DMS114 treated with DMSO at 0.1 percent for 48 hours (cell line): ENCODE results near the gene TTLL8.

Source experiments
- DNase-seq: peaks from one replicate; lab custom pipeline; 2025; ENCODE audit not compliant: unreplicated experiment; lab: John Stamatoyannopoulos, UW

Gene TTLL8

DNA sequence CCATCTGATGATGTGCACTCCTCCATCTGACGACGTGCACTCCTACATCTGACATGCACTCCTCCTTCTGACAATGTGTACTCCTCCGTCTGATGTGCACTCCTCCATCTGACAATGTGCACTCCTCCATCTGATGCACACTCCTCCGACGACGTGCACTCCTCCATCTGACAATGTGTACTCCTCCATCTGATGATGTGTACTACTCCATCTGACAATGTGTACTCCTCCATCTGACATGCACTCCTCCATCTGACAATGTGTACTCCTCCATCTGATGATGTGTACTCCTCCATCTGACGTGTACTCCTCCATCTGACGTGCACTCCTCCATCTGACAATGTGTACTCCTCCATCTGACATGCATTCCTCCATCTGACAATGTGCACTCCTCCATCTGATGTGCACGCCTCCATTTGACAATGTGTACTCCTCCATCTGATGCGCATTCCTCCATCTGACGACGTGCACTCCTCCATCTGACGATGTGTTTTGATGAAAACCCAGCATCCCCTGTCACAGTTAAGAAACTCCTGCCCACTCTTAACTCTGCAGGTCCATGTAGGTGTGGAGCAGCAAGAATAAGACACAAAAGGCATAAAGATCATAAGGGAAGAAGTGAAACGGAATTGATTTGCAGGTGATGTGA lies 35.8 kb downstream of the TTLL8 start:
- DNase-seq: no peak

DNA sequence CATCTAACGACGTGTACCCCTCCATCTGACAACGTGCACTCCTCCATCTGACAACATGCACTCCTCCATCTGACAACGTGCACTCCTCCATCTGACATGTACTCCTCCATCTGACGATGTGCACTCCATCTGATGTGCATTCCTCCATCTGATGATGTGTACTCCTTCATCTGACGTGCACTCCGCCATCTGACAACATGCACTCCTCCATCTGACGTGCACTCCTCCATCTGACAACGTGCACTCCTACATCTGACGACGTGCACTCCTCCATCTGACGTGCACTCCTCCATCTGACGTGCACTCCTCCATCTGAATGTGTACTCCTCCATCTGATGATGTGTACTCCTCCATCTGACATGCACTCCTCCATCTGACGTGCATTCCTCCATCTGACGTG lies 37.5 kb downstream of the TTLL8 start:
- no peak for DNase-seq

DNA sequence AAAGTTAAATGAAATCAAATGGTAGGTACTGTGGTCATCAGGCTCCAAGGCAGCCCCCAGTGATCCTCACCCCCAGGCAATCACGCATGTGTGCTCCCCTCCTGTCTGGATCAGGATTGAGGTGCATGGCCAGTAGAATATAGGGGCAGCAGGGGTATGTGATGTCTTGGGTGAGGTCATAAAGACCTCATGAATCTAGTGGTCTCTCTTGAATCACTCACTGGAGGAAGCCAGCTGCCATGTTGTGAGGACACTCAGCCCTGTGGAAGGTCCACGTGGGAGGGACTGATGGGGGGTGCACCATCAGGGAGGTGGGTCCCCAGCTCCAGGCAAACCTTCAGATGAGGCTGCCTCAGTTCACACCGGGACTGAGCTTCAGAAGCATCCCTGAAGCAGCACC lies 38.8 kb downstream of the TTLL8 start:
- DNase-seq: no peak

DNA sequence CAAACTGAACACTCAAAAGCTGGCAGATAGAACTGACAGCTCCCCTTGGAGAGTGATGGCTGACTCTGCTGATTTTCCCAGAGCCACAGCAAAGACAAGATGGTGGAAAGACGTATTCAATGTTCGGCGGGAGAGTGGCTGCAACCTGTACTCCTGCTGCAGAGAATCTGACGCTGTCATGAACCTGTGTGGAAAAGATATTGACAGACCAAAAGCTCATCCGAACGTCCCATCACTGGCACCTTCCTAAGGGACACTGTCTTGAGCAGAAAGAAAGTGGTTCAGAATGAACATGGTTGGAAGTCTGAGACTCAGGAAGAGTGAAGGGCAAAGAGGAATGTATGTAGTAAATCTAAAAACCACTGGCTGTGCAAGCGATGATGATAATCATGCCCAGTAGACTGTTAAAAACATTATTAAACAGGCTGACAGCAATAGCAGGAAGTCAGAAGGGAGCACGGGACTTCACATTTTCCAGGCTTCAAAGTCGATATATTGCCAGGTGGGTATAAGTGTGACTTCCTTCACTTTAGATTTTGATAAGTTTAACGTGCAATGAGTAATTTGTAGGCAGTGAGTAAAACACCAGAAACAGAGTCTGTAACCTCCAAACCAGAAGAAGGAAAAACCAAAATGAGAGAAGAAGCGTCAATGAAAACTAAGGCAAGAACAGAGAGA lies 39.4 kb downstream of the TTLL8 start:
- DNase-seq: no peak

DNA sequence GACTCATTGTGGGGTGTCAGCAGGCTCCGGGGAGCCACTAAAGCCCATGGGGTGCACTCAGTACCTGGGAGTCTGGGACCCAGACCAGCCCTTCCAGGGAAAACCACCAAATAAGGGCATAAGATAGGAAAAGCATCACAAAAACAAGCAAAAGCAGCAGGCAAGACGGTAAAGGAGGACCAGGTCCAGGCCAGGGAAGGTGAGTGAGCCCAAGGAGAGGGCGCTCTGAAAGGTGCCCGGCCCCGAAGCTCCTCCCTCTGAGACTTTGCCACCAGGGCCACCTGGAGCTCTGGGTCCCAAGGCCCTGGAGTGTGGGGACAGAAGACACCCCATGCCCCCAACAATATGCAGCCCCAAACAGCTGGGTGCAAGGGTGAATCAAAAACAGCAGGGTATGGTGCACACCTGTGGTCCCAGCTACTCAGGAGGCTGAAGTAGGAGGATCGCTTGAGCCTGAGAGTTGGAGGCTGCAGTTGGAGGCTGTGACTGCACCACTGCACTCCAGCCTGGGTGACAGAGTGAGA lies 40.3 kb downstream of the TTLL8 start:
- no peak for DNase-seq

DNA sequence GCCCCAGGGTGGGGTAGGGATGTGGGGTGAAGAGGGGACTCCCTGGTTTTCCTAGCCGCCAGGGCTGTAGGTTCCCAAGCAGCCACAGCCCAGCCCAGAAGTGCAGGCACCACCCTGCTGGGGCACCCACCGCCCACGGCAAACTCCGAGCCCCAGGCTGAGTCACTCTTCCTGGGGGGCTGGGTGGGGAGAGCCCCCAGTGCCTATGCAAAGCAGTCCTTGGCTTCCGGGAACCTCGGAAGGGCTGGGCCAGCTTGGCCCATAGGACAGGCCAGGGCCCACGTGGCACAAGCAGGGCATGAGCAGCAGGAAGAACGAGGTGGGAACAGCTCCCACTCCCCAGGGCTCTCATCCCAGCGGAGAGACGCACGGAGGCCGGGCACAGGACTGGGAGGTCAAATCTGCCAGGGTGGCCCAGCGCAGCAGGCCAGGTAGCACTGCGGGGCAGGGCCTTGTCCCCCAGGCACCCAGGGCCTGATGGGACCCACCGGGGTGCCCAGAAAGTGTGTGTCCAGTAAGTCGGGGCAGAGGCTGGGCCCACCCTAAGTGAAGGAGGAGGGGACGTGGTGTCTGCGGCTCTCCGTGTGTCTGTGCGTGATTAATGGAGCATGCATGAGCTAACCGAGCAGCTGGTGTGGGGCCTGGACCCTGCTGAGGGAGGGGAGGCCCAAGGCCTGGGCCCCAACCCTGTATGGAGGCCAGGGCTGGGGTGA lies 41.0 kb downstream of the TTLL8 start:
- no peak for DNase-seq

DNA sequence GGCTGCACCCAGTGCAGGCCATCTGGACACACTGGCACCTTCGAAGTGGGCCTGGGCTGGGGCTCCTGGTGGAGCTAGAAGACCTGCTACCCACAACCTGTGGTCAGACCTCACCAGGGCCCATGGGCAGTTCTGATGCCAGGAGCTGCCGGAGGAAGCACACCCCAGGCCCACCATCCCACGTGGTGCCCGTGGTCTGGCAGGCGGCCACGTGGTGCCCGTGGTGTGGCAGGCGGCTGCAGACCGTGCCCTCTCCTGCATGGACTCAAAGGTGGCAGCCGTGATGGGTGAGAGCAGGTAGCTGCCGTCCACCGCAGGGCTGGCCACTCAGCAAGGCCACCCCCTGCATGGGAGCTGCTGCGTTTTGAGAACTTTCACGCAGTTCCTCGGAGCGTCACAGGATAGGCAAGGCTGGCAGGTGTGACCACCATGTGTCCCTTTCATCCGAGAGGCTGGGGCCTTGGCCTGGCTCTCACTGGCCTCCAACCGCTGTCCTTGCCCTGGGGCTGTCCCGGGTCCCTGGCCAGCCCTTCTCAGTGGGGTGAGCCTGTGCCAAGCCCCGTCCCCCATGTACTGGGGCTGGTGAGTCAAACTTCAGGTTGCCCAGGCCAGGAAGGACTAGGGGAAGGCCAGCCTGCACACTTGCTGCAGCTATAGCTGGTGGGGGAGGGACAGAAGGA lies 41.6 kb downstream of the TTLL8 start:
- DNase-seq: no peak

DNA sequence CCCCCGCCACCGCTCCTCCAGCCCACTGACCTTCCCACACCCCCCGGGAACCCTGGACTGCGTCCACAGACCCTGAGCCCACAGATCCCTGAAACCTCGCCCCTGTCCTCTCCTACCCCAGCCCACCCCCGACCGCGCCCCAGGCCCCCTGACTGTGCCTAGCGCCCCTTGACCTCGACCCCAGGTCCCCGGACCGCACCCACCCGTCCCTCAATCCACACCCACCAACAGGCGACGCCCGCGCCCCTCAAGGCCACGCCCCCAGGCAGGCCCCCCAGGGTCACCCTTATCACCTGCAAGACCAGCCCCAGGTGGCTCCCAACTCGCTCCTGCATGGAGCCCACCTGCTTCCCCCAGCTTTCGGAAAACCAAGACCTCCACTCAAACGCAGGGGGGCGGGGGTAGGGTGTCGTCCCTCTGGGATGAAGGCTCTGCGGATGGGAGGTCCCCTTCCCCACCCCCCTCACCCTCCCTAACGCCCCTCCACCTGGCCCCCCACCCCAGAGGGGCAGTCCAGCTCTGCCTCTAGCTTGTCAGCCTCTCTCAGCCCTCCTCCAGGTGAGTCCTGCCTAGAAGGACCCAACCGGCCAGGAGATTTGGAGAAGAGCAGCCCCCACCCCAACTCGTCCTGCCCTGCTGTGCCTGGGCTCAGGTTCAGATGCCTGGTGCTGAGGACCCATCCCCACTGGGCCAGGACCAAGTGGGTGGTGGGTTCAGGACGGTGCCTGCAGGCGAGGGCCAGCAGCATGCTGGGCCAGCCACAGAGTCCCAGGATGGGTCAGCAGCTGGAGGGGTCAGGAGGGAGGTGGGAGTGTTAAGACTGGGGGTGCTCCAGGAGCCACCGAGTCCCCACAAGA lies 42.4 kb downstream of the TTLL8 start:
- DNase-seq: no peak

DNA sequence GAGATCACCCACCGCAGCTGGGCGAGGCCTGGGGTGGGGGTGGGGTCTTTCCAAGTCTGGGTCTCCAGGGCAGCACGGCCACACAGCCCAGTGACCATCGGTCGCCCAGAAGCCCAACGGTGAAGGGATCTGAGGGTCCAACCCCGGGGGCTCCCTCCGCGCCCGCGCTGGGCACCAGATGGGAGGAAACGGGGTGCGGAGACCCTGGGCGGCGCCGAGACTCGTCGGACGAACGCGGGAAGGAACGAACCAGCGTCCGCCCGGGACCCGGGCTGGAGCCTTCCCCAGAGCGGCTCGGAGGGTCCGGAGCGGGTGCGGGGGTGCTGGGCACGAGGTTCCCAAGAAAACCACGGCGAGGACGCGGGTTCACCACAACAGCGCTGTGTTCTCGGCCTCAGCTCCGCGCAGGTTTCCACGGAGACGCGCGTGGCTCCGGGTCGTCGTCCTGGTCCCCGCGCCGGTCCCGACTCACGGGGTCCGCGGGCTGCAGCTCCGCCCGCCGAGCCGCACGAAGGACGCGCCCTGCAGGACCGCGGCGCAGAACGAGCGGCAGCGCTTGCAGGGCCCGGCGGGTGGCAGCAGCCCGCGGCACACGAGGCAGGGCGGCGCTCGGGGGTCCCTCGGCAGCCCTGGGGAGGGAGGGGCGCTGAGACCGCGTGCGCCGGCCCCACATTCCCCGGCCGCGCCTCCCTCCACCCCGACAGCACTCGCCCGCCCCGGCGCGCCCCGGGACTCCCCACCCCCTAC lies 43.3 kb downstream of the TTLL8 start:
- no peak for DNase-seq

DNA sequence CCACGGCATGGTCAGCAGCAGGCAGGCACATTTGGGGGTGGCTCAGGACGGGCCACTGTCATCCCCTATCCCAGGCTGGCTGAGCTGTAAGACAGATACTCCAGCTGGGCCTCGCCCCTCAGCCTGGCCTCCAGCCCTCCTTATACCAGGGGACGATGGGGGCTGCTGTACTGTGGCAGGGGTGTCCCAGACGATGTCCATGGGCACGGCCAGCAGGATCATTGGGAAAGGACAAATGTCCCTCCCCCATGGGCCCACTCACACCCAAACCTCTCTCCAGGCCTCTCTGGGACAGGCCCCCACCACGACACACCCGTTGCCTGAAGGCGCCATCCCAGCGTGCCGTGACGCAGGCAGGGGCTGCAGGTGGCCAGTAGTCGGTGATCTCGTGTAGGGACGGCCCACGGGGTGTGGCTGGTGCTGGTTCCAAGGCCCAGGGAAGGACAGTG lies 44.0 kb downstream of the TTLL8 start:
- no peak for DNase-seq

DNA sequence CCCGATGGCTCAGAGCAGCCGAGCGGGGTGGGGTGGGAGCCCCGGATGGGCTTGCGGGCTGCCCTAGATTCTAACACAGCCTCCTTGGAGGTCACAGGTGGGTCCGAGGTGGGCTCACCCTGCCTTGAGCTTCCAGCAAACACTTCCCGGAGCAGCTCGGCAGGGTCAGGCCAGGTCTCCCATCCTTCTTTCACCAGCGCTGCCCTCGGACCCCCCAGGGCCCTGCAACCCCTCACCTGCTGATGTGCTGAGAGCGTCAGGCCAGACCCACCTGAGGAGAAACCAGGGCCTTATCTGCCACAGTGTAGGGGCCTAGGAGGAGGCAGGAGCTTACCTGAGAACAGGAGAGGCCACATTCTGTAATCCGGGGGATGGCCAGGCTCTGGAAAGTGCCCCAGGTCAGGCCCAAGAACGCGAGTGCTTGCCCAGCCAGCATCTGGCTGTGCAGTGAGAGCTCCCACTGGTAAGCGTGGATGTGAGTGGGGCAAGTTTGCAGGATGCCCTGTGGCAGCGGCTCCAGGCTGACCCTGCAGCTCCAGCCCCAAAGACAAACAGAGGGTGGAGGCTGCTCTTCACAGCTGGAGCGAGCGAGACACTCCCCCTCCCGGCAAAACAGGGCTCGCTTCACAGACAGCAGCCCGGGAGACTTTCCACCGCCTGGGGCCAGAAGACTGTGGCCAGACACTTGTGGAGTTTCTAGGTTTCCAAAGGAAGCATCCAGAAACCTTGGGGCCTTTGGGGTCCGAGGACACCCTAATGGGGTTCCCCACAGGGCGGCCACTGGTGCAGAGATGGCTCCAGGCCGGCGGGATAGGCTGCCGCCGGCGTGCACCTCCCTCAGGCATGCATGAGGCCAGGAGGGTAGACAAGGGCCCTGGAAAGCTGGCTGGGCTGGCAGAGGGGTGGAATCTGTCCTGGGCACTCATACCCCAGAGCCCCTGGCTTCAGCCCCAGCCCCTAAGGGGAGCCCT lies 45.6 kb downstream of the TTLL8 start, which contains the start of gene IL17REL:
TSS of gene IL17REL (minus strand) at position 555 of the 971 bp plus-strand sequence. CDS start at position 436, 119 bp downstream.
- no peak for DNase-seq

DNA sequence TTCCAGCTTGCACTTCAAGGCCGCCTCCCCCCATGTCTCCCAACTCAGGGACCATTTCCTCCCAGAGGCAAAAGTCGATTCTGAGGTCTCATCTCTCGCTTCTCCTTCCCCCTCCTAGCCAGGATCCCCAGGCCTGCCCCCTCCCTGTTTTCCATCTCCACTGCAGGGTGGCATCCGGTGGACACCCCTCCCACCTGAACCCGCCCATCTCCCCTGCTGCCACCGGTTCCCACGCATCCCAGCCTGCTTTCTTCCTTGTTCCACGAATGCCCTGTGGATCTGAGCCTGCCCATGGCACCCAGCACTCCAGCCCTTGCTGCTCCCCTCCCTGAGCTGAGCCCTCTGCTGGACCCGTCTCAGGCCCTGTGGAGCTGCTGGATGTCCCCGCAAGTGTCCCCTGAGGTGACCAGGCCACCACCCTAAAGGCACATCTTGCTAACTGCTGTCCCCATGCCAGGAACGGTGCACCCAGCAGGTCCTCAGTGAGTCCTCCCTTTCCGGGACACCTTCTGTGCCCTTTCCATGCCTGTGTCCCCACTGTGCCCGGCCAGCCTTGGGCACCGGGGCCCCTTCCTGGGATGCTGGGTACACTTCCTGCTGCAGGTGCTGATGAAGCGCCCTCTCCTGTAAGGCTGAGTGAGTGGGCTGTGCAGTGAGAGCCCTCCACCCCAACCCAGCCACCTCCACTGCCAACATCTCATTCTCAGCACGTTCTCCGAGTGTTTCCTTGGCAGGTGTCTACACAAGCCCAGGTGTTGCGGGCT lies 46.5 kb downstream of the TTLL8 start:
- no peak for DNase-seq

DNA sequence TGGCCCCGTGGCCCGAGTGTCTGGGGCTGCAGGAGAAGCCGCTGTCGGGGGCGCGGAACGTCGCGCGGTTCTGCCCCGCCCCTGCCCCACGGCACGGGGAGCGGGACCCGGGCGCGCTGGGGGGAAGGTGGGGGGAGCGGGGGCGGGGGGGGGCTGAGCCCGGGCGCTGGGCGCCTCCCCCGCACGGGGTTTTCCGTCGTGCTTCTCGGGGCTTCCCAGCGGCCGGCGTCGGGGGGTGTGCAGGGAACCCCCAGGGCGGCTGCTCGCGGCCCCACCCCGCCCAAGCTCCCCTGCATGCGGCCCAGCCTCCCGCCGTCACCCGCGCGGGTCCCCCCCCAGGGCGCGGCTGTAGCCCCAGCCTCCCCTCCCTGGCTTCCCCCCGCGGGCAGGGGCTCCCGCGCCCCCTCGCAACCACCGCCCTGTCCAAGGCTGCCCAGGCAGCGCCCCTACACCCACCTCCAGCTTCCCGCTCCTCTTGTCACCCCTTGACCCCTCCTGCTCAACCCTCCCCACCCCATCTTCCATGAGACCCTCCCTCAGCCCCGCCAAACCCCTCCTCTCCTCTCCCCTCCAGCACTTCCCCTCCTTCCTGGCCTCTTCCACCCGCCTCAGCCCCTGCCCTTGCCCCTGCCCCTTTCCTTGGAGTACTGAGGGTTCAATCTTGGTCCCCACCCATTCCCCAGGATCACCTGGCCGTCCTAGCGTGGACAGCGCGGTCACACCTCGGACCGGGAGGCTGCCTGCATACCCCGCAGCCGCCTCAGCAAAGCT lies 47.2 kb downstream of the TTLL8 start:
- no peak for DNase-seq

DNA sequence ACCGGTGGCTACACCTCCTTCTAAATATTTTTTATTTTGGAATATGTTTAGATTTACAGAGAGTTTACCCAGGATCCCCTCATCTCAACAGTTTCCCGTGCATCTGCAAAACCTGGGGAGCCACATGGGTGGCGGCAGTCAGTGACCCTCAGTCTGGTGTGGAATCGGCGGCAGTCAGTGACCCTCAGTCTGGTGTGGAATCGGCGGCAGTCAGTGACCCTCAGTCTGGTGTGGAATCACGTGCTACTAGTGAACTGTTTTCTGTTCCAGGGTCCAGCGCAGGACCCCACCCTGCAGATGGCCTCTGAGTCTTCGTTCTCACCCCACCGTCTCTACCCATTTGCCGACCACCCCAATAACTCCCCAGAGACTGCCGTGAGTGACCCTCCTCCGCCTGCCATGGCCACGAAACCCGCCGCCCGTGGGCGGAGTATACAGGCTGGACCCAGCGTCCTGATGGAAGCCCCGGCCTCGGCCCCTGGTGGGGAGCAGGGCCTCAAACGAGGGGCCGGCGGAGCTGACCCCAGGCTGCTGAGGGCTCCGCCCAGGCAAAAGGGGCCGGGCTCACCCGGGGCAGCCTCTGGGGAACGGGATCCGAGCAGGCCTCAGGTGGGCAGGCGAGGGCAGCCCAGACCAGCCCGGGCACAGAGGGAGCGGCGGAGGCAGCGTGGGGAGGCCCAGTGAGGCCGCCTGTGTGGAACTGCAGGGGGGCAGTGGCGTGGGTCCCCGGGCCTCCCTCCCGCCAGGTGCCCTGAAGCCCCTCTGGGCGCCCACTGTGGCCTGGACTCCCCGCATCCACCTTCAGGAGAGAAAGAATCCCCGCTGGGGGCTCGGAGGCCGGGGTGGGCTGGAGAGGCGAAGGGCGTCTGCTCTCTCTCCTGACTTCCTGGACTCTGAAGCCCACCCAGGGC lies 48.1 kb downstream of the TTLL8 start:
- DNase-seq: no peak

DNA sequence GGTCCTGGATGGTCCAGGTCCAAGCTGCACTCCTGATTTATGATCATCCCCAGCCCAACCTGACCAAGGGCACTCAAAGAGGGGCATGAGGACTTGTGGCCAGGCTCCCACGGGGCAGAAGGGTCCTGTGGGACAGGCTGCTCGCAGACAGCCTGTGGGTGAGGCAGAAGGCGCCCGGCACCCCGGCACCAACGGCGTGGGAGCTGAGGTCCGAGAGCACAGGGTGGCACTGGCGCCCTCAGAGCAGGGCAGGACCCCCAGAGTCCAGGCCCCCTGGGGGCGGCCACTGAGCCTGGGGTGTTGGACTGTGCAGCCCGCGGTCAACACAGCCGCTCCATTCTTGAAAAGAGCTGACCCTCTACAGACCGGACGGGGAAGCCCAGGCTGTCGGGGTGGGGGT lies 48.8 kb downstream of the TTLL8 start:
- no peak for DNase-seq
